Right atrium auricular region (tissue), 2 donors: ENCODE measurements around the gene ARHGEF11. TPM values are rescaled to one million over a fixed set of nuclear protein-coding genes. Genes with fewer than 3 reads are reported as not detected.

Experiments used
- DNase-seq: peaks from one replicate; pipeline ENCODE4 v3.0.0-alpha.2; 2019; ENCODE audit warnings: low spot score
- H3K27ac ChIP-seq, 2 donors: fragments of 200-600 bp; sonication (generic); 1 replicate in 1 of 2; 2 replicates in 1 of 2; pipeline ENCODE4 v1.5.1; 2016 to 2019
- H3K27me3 ChIP-seq, 2 donors: fragments of 200-600 bp; sonication (generic); one replicate each; pipeline versions ENCODE4 v1.5.1 to v1.6.0; 2017 to 2019
- H3K36me3 ChIP-seq: fragments of 200-600 bp; sonication (generic); one replicate; pipeline ENCODE4 v1.5.1; 2016
- H3K4me1 ChIP-seq, 2 donors: fragments of 200-600 bp; sonication (generic); one replicate each; pipeline versions ENCODE4 v1.5.1 to v1.6.0; 2017 to 2019
- H3K4me3 ChIP-seq, 2 donors: fragments of 200-600 bp; sonication (generic); 1 replicate in 1 of 2; 2 replicates in 1 of 2; pipeline ENCODE4 v1.5.1; 2017 to 2019; ENCODE audit warnings: mild to moderate bottlenecking in 1 of 2, moderate library complexity in 1 of 2
- H3K9me3 ChIP-seq, 2 donors: fragments of 200-600 bp; sonication (generic); one replicate each; pipeline ENCODE4 v1.5.1; 2019
- CTCF ChIP-seq, 2 donors: fragments of 200-600 bp; sonication (generic); IDR thresholded peaks; one replicate each; pipeline ENCODE4 v1.5.1; 2019; ENCODE audit warnings: antibody characterized with exemption in 2 of 2
- total RNA-seq, 2 donors: library from RNA; depleted of rRNA; stranded (reverse); fragments of >200 nt; gene quantifications; one replicate each; pipeline ENCODE4 v1.1.0, GENCODE V29; 2016

The ARHGEF11 gene
- 10 to 100 TPM; 26.6 to 33.5 TPM for total RNA-seq

GRCh38 chr1:157045250-157046218 is at the start of gene ARHGEF11:
Gene ARHGEF11, minus strand, starts transcription at chr1:157045742. Its CDS starts 1,412 bp downstream, at chr1:157044330.
- peak; percentile 79 for DNase-seq
- Histone ChIP-seq H3K4me1 (peaks cover 0 to 40% of the 10 kb centered on the region in 2 donors), H3K27me3 (no peaks in the 10 kb centered on the region), H3K9me3 (no peaks in the 10 kb centered on the region), H3K4me3 (peak within 1 kb of the TSS; percentile 62 to 65), H3K27ac (peak within 1 kb of the TSS; percentile 80 to 88), H3K36me3 (no peaks in the 10 kb centered on the region)
- no peak for TF ChIP-seq CTCF (IDR thresholded peaks at IDR 0.05)

GRCh38 chr1:157095091-157095490 is 49.5 kb upstream of the ARHGEF11 start:
- peaks cover 0 to 16% of the 10 kb centered on the region in 2 donors for H3K4me1 ChIP-seq
- H3K9me3 ChIP-seq, result no peaks in the 10 kb centered on the region
- TF ChIP-seq CTCF (IDR thresholded peaks at IDR 0.05), result no peak
- no peak overlapping the region for H3K4me3 ChIP-seq
- no peak overlapping the region for H3K27ac ChIP-seq
- H3K36me3 ChIP-seq, result no peaks in the 10 kb centered on the region
- H3K27me3 ChIP-seq, result no peaks in the 10 kb centered on the region
- DNase-seq, result no peak

GRCh38 chr1:157092831-157093230 is 47.3 kb upstream of the ARHGEF11 start:
- no peak for TF ChIP-seq CTCF (IDR thresholded peaks at IDR 0.05)

GRCh38 chr1:157091668-157092273 is 46.2 kb upstream of the ARHGEF11 start:
- H3K36me3 ChIP-seq, result no peaks in the 10 kb centered on the region
- H3K9me3 ChIP-seq, result no peaks in the 10 kb centered on the region
- TF ChIP-seq CTCF (IDR thresholded peaks at IDR 0.05), result no peak
- H3K27ac ChIP-seq, result no peak overlapping the region
- H3K4me3 ChIP-seq, result no peak overlapping the region
- H3K4me1 ChIP-seq, result peaks cover 0 to 16% of the 10 kb centered on the region in 2 donors
- DNase-seq, result no peak
- no peaks in the 10 kb centered on the region for H3K27me3 ChIP-seq

More at GRCh38 chr1:157092831-157093230, 47.3 kb upstream of the ARHGEF11 start:
- Histone ChIP-seq H3K4me1 (peaks cover 0 to 16% of the 10 kb centered on the region in 2 donors), H3K27me3 (no peaks in the 10 kb centered on the region), H3K4me3 (no peak overlapping the region), H3K27ac (no peak overlapping the region), H3K36me3 (no peaks in the 10 kb centered on the region), H3K9me3 (no peaks in the 10 kb centered on the region)
- DNase-seq, result no peak

- Histone ChIP-seq H3K4me1 (peaks cover 0 to 16% of the 10 kb centered on the region in 2 donors), H3K4me3 (no peak overlapping the region), H3K27ac (no peak overlapping the region), H3K36me3 (no peaks in the 10 kb centered on the region), H3K9me3 (no peaks in the 10 kb centered on the region), H3K27me3 (no peaks in the 10 kb centered on the region)
- no peak for TF ChIP-seq CTCF (IDR thresholded peaks at IDR 0.05)
- DNase-seq, result no peak
Measured at GRCh38 chr1:157091186-157091585, 45.6 kb upstream of the ARHGEF11 start.
